NCI-H187 (cell line): ENCODE data around the gene CARS2.
"Not testable (repeated sequence)": the region's sequence is repeated elsewhere in the genome, so short reads cannot be mapped to it uniquely, and the experiment has no call there.

Source experiments
- DNase-seq, 2 experiments: peaks; one replicate each; lab custom pipeline; 2025; lab: John Stamatoyannopoulos, UW

CARS2 gene

DNA sequence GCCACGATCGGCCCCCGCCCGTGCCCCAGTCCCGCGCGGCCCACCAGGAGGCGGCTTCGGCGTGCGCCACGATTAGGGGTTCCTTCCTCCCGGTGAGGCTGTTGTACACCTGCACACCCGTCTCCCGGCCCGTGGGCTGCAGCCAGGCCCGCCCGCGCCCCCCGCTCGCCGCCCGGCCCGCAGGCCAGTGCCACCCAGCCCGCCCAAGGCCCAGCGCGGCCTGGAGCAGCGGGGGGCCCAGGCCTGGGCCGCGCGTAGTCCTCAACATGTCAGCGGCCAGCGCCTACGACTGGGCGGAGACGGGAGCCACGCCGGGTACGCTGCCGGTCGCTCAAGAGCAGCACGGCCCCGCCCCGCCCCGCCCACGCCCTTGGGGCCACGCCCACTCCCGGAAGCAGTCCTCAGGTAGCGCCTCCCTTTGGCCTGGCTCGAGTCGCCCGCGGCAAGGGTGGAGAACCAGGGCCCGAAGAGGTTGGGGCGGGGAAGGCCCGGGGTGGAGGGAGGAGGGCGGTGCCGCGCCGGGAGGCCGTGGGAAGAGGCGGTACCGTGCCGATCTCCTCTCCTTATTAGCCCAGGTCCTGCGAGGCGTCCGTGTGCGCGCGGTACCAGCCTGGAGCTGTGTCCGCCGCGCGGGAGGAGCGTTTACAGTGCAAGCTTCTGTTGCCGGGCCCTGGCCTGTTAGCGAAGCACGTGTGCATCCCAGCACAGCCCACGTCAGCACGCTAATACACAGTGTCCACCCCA, at the start of gene CARS2:
TSS of gene CARS2 (minus strand) at position 291 of the 744 bp plus-strand sequence. CDS start at position 268, 23 bp downstream.
- DNase-seq = peak; percentile 98 to 99

DNA sequence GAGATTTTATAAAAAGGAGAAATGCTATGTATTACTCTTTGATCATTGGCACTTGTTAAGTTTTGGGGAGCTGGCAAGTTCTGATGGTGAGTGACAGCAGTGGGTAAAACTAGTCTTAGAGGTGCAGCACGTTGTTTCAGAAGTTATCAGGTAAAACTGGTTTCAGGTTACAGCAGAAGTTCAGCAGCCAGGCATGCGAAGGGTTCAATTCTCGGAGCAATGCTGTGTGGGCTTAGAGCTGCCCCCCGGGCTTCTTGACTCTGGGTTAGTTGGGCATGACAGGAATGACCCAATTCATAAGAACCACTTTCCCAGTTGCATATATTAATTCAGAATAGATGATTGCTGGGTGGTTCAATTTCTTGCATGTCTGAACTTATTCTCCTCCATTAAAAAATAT, 42.4 kb upstream of the CARS2 start:
- DNase-seq = no peak

DNA sequence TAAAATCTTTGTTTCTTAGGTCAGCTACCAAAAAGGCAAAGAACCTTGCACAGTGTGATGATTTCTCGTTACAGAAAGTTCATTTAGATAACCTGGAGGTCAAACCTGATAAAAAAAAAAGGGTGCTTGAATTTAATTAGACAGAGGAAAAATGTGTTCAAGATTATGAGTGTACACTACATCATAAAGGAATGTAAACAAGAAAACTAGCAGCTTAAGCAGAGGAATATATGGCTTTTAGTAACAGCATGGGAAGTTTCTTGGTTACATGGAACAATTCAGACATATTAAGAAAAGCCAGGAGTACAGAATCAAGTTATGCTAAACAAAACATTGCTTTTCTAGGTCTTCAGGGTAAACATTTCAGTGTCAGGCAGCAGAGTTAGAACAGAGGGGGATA, 40.5 kb upstream of the CARS2 start:
- DNase-seq = no peak

DNA sequence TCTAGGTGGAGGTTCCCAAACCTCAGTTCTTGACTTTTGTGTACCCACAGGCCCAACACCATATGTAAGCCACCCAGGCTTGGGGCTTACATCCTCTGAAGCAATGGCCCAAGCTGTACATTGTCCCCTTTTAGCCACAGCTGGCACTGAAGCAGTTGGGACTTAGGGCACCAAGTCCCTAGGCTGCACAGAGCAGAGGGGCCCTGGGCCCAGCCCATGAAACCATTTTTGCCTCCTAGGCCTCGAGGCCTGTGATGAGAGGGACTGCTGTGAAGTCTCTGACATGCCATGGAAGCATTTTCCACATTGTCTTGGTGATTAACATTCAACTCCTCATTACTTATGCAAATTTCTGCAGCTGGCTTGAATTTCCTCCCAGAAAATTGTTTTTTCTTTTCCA, 37.8 kb upstream of the CARS2 start:
- no peak for DNase-seq

GRCh38 chr13:110737555-110737954, 31.6 kb upstream of the CARS2 start:
- DNase-seq = no peak

- no peak for DNase-seq
These were observed 28.6 kb upstream of the CARS2 start for GRCh38 chr13:110734561-110734960.

DNA sequence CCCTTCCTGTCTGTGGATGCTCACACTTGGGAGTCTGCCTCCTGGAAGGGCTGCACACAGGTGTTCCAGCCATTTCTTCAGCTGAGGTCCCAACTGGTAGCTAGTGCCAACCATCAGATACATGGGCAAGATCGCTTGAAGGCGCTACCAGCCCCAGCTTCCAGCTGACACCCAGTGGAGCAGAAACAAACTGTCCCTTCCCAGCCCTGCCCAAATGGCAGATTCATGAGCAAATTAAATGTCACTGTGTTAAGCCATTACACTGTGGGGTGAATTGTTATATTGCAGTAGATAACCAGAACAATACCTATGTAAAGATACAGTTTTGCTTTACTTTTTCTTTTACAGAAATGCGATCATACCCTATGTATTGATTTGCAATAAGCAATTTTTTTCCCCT, 25.2 kb upstream of the CARS2 start:
- DNase-seq = no peak

DNA sequence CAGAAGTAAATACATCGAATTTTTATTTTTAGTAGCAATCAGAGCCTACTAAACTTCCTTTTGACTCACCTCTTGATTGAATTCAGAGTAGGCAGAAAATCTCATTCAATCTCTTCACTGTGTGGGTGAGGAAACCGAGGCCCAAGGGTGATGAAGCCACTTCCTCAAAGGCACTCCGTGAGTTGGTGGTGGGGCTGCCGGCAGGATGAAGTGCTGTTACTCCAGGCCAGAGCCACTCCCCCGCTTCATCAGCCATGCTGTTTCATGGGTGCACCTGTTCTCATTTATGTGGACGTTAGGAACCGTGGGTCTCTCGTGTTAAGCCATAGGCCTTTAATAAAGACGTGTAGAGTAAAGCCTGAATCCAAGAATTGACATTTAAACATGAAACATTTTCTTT, 20.8 kb upstream of the CARS2 start:
- no peak for DNase-seq

GRCh38 chr13:110726153-110726552, 20.2 kb upstream of the CARS2 start:
- DNase-seq = not testable (repeated sequence)

GRCh38 chr13:110723598-110723997, 17.7 kb upstream of the CARS2 start:
- no peak for DNase-seq

DNA sequence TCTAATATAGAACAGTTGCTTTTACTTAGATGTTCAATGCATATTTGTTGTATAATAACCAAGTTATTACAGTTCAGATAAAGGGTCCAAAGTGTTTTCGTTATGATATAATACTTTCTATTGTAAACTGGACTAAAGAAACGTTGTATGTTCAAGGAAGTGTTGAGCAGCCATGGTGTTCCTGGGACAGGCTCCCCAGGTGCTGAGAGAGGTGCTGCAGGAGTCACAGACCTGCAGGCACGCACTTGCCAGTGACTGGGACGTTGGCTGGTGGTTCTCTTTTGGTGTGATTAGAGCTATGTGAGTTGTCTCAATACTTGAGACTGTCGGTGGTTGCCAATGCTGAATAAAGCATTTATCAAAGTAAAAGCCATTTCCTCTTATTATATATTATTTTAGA, 17.1 kb upstream of the CARS2 start:
- no peak for DNase-seq

DNA sequence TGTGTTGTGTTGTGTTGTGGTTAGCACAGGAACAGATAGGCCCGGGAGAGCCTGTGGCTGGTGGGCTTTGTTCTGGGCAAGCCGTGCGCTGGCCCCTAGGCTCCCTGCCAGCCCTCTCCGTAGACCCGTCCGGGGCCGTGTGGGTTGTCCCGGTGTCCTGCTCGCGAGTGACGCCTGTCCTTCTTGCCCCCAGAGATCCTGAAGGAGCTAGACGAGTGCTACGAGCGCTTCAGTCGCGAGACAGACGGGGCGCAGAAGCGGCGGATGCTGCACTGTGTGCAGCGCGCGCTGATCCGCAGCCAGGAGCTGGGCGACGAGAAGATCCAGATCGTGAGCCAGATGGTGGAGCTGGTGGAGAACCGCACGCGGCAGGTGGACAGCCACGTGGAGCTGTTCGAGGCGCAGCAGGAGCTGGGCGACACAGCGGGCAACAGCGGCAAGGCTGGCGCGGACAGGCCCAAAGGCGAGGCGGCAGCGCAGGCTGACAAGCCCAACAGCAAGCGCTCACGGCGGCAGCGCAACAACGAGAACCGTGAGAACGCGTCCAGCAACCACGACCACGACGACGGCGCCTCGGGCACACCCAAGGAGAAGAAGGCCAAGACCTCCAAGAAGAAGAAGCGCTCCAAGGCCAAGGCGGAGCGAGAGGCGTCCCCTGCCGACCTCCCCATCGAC, 13.3 kb upstream of the CARS2 start:
- no peak for DNase-seq

DNA sequence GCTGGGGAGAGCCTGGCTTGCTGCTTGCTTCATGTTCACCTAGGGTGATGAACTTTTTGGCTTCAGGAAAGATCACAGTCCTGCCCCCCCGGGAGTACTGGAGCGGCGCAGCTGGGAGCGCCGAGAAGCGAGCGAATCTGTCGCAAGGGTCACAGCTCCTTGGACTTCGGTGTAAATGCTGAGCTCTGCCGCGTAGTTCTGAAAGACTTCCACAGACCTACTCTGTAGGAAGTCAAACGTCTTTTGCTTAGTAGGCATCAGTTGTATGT, 10.3 kb upstream of the CARS2 start:
- no peak for DNase-seq

- peak; percentile 99 to 100 for DNase-seq
These were observed 9.7 kb upstream of the CARS2 start for GRCh38 chr13:110715395-110716246.

- DNase-seq = peak; percentile 60 to 72
These were observed 9.0 kb upstream of the CARS2 start for GRCh38 chr13:110714797-110715394.

DNA sequence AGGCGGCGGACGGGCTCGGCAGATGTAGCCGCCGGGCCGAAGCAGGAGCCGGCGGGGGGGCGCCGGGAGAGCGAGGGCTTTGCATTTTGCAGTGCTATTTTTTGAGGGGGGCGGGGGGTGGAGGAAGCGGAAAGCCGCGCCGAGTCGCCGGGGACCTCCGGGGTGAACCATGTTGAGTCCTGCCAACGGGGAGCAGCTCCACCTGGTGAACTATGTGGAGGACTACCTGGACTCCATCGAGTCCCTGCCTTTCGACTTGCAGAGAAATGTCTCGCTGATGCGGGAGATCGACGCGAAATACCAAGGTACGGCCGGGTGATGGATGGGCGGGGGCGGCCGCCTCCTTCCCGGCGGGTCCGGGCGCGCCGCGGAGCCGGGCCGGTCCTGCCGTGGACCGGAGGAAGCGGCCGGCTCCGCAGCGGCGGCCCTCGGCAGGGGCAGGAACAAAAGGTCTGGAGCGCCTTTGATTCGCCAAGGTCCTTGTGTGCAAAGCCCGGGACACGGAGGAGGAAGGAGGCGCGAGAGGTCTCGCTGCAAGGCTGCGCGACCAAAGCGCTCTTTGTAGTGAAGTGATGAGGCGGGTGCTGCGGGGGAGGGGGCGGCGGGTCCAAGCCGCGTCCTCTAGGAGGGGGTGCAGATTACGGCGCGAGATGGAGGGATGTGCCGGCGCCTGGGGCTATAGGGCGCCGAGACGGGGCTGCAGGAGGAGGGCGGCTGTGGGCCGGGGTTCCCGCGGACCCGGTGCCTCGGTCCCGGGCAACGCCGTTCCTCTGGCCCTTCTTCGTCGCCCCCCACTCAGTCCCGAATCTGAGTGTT, 8.3 kb upstream of the CARS2 start:
- DNase-seq = peak in 1 of 2 experiments; percentile 50

GRCh38 chr13:110713642-110713952, 7.7 kb upstream of the CARS2 start, which contains the start of gene ING1:
Gene ING1 (plus strand): TSS chr13:110713700. CDS start chr13:110714150, 450 bp downstream.
- no peak for DNase-seq

GRCh38 chr13:110712849-110713641, 7.1 kb upstream of the CARS2 start:
- peak; percentile 99 to 100 for DNase-seq

DNA sequence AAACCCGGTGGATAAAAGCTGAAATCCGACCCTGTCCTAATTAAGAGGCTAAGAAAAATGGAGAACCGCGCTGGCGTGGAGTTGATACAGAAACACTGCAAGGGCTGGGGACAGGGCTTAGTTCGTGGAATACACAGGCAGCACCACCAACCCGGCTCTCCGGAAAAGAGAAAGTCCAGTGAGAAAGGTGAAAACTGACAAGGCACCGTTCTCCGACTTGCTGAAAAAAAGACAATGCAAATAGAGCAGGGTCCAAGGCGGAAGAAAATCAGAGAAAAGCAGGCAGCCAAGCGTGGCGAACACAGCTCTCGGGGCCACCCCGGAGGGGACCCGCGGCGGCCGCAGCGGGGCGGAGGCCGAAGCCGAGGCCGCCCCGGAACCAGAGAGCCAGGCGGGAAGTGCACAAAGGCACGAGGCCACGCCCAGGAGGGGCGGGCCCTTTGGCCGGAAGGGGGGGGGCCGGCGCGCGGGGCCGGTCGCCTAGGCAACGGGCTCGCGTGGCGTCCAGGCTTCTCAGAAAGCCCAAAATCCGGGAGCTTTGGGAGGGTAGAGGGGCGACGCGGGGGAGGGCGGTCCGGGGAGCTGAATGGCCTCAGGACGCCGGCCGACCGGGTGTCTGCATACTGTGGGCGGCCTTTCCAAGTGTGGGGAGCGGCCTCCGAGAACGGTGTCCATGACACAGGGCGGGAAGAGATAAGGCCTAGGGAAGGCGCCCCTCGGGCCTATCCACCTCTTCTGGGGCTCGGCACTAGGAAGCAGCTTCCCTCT, 6.3 kb upstream of the CARS2 start:
- peak; percentile 94 to 97 for DNase-seq
